Stimulated activated CD4-positive, alpha-beta T cell treated with anti-CD3 and anti-CD28 coated beads, Interleukin-12 subunit alpha, Interleukin-12 subunit beta, amount 100 ng/mL, for 4 hours (primary cell): ENCODE results near the gene HDAC5.
"Not testable (repeated sequence)": the region's sequence is repeated elsewhere in the genome, so short reads cannot be mapped to it uniquely, and the experiment has no call there.

Source experiments
- DNase-seq: peaks from one replicate; pipeline ENCODE4 v3.0.0-alpha.2; 2020

HDAC5 gene

DNA sequence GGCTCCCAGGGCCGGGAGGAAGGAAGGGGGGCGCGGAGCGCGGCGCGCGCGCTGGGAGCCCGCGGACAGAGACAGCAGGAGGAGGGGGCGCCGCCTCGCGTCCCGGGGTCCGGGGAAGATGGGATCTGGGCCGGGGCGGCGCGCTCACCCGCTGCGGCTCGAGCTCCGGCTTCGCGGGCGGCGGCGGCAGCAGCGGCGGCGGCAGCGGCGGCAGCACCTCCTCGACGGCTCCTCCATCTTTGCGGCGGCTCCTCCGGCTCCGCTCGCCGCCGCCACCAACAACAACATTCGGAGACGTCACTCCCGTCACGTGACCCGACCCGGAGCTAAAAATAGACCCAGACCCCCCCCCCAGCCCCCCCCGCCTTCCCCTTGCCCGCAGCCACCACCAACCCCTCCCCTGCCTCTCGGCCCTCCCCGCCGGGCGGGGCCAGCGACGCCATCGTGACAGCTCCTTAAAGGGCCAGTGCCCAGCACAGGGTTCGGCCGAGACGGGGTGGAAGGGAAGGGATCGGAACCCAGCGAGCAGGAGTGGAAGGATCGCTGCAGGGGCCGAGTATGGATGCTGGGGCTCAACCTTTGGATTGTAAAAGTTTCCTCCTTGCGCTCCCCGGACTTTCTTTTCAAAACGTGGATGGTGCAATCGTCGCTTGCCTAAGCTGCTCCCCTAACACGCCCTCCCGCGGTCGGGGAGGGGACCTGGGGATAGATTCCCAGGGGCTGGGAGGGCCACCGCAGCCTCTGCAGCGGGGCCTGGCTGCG is at the start of gene HDAC5:
TSS of gene HDAC5 (minus strand) at position 286 of the 762 bp plus-strand sequence. CDS start 6,126 bp downstream, outside the sequence.
- peak; percentile 93 for DNase-seq

GRCh38 chr17:44171931-44172455 is 48.6 kb upstream of the HDAC5 start:
- DNase-seq = no peak

- DNase-seq = no peak
These were observed 47.2 kb upstream of the HDAC5 start, which contains the start of gene ASB16 for GRCh38 chr17:44170499-44171201. TSS of gene ASB16 (plus strand) at chr17:44170704. CDS start at chr17:44170790, 86 bp downstream.

DNA sequence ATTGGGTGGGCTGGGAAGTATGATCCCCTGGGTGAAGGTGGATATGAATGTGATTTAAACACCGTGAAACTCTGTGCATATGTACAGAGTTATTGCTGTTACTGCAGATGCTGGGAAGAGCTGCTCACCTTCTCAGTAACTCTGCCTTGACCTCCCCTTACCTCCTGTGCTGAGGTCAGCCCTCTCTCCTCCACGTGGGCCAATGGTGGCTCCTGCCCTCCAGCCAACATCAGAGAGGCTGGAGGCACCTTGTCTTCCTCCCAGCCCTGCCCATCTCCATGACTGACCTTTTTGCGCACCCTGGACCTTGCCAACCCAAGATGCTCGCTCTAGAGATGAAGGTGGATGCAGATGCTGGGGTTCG is 46.7 kb upstream of the HDAC5 start:
- no peak for DNase-seq

DNA sequence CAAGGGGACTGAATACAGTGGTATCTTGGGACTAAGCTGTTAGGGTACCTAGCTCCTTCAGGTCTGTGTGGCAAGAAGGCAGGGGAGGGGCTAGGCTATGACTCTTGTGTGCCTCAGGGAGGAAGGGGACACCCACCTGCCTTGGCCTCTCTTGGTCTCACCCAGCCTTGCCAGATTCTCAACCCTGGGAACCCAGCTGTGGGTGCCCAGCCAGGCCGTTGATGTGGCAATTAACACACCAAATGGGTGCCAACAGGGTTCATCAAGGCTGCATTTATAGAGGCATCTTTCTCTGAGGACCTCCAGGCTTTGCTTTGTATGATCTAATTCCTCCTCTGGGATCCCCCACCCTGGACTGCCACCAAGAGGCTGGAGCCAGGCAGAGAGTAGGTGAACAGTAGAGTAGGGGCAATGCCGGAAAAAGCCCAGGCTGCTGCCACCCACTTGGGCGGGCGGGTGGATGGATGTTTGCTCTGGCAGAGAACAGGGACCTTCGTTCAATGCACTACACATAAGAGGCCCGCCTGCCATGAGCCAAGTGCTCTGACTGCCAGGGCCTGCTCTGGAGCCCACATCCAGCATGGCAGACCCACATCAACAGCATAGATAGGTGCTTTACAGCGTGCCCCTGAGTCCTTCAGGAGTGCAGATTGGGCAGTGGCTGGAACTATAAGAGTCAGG is 43.9 kb upstream of the HDAC5 start:
- no peak for DNase-seq

DNA sequence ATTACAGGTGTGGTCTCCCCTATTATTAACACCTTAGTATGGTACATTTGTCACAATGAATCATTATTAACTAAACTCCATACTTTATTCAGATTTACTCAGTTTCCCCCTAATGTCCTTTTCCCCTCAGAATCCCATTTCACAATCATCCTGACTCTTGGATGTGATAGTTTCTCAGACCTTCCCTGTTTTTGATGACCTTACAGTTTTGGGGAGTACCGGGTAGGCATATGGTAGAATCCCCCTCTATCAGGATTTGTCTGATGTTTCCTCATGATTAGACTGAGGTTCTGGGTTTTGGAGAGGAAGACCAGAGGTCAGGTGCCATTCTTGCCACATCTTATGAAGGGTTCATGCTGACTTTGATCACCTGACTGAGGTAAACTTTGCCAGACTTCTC is 41.0 kb upstream of the HDAC5 start:
- DNase-seq = no peak

DNA sequence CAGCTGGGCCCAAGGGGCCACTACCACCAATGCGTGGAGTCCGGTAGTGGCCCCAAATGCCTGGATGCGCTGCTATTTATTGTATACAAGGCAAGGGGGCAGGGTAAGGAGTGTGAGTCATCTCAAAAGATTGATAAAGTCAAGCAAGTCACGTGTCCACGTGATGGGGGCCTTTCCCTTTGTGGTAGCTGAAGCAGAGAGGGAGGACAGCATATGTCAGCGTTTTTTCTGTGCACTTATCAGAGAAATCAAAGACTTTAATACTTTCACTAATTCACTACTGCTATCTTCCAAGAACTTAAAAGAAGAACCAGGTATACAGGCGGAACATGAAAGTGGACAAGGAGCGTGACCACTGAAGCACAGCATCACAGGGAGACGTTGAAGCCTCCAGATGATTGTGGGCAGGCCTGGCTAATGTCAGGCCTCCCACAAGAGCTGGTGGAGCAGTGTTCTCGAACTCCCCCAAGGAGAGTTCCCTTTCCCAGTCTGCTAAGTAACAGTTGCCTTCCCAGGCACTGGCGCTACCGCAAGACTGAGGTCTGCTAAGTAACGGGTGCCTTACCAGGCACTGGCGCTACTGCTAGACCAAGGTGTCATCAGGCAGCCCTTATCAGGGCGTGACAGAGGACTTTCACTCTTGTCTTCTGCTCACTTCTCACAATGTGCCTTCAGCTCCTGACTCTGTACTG is 36.2 kb upstream of the HDAC5 start:
- no peak for DNase-seq

DNA sequence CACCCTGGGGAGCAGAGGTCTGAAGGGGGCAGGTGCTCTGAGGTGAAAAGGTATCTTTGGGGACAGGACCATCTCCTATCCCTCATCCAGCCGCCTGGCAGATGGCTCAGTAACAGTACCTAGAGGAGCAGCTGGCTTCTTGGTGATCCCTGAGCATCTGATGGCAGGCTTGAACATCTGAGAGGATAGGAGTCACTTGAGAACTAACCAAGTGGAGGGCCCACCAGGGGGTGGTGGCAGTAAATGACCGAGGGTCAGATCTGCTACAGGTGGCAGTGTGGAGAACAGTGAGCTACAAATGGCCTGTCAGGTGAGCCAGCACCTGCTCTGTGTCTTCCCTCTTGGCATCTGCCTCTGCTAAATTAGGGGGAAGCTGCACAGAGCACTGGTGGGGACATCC is 32.0 kb upstream of the HDAC5 start:
- DNase-seq = no peak

- DNase-seq = no peak
These were observed 29.4 kb upstream of the HDAC5 start for GRCh38 chr17:44152875-44153274.

DNA sequence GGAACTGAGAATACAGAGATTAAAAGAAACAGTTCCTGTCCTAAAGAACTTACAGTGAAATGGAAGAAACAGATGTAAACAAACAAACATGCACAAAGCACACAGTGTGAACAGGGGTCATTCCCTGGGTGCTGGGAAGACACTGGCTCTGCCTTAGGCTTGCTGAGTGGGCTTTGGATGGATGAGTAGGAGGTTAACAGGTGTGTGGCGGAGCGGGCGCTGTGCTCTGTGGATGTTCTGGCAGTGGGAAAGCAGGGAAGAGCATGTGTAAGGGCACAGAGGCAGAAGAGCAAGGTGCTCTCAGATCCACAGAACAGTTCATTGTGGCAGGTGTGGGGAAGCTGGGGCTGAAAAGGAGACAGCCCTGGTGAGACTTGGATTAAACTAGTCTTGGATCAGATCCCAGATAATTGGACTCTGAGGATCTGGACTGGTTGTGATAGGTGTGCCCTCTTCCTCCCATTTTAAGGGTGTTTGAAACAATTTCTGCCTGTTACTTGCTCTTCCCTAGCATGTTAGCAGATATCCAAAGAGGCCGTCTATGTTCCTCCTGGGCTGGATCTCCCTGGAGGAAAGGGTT is 26.4 kb upstream of the HDAC5 start:
- DNase-seq = no peak

DNA sequence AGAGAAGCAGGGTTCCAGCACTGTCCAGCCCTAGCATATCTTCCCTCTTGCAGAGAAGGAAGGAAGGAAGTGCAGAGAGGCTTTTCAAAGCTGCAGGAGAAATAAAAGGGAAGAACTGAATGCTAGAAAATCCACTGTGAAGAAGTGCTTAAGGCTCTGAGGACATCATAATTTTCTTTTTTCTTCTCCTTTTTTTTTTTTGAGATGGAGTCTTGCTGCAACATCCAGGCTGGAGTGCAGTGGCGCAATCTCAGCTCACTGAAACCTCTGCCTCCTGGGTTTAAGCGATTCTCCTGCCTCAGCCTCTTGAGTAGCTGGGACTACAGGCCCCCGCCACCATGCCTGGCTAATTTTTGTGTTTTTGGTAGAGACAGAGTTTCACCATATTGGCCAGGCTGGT is 25.6 kb upstream of the HDAC5 start:
- DNase-seq = not testable (repeated sequence)

- DNase-seq = no peak
These were observed 24.4 kb upstream of the HDAC5 start for GRCh38 chr17:44147812-44148211.

DNA sequence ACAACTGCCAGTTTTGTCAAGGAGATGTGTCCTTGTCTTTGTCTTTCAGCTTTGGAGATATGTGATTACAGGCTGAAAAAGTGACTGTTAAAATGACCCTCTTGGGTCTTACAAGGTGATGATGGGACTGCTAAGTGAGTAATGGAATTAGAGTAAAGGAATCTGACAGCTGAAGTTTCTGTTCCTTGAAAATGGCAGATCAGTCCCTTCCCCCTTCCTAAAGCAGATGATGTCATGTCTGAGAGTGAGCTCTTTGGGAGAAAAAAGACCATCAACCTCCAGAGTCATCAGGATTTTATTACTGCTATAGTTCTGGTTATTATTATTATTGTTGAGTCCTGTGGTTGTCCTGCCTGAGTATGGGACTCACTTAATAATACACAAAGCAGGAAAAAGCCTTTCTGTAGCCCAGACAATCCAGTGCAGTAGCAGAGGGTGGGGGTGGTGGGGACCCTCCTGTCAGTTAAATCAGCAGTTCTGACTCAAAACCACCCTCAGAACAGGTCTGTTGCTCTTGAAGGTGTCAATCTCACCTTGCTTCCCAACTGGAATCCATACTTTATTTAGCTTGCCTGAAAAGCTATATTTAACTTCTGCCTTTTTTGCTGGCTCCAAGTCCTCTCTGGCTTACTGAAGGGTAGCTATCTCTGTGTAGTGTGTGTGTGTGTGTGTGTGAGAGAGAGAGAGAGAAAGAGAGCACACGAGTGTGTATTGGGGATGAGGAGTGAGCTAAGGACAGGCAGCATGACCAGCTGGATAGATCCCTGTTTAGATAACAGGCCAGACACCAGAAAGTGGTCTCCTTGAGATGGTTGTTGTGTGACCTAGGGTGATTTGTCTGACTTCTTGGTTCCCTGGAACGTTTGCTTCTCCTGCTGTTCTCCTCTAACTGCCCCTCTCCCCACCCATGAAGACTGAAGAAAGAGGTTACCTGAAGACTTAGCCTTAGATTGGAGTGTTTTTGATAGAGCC is 23.2 kb upstream of the HDAC5 start:
- no peak for DNase-seq

GRCh38 chr17:44144966-44145739 is 21.7 kb upstream of the HDAC5 start:
- DNase-seq = no peak

- not testable (repeated sequence) for DNase-seq
These were observed 20.5 kb upstream of the HDAC5 start for GRCh38 chr17:44143921-44144320.

DNA sequence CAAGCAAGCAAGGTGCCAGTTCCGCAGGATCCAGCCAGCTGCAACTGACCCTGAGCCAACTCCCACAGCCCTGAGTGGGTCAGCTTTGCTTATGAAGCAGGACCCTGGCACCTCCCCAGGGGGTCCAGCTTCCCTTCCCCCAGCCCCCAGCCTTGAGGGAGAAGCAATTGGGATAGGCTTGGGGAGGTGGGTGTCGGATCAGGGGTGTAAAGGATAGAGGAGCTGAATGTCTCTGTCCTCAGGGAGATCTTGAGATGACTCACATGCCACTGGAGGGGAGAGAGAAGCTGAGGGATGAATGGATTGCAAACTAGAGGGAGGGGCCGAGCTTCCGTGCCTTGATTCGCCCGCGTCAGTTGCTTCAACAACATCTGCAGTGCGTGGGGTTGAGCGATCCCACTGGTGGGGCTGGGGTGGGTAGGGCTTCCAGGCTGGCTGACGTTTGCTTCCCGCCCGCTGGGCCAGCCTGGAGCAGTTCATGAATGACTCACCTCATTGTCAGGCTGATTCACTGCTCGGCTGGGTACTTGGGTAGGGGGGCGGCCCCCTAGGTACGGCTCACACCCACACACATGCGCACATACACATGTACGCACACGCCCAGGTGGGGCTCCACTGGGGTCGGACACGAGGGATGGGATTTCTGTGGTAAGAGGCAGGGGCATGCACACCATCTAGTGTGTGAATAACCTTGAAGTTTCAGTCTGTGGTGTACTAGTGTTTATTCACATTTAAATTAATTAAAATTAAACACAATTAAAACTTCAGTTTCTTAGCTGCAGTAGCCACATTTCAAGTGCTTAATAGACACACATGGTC is 14.7 kb upstream of the HDAC5 start:
- peak; percentile 64 for DNase-seq

DNA sequence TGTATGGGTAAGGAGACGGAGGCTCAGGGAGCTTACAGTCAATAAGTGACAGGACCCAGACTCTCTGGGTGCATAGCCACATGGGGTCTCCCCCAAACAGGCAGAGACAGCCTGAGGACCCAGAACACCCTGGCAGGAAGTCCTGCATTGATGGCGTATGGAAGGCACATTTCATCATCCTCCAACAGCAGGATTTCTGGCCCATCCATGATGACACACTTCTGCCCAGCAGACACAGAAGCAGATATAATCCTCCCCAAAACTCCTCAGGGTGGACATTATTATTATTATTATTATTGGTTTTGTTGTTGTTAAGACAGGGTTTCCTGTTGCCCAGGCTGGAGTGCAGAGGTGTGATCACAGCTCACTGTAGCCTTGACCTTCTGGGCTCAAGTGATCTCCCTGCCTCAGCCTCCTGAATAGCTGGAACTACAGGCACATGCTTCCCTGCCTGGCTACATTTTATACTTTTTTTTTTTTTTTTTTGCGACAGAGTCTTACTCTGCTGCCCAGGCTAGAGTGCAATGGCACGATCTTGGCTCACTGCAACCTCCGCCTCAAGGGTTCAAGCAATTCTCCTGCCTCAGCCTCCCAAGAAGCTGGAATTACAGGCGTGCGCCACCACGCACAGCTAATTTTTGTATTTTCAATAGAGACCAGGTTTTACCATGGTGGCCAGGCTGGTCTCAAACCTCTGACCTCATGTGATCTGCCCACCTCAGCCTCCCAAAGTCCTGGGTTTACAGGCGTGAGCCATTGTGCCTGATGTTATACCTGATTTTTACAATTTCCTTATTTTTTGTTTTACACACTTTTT is 11.5 kb upstream of the HDAC5 start:
- no peak for DNase-seq

DNA sequence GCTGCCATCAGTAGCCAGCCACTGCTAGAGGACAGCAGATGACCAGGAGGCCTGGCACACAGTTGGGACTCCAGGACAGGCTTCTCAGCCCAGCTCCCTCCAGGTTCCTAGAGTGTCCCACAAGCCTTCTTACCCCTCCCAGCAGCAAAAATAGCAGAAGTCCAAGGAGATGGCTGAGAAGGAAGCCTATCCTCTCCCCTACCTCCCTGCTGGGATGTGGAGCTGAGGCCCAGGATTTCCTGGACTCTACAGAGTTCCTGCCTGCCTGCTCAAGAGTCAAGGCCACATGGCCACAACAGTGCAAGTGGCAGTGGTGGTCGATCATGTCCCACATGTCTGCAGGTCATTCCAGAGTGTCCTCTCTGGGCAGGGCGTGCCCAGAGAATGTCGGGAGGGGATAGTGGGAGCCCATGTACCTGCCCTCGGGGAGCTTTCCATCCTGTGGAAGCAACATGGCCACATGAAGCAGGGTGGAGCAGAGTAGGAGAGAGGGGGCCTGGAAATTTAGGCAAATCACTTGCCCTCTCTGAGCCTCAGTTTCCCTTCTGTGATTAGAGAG is 10.6 kb upstream of the HDAC5 start:
- DNase-seq = no peak
